DOHH2 (cell line): Measurements from ENCODE around the gene TRIM40.

Source experiments
- H3F3A ChIP-seq: fragments of 200-600 bp; sonication (generic), shearing (Covaris generic); 2 replicates; pipeline ENCODE4 v1.6.0; 2016; ENCODE audit warnings: antibody characterized with exemption, mild to moderate bottlenecking; ENCODE audit not compliant: control insufficient read depth, insufficient read depth
- H3K27ac ChIP-seq: fragments of 200-600 bp; sonication (generic); 2 replicates; pipeline ENCODE4 v1.5.1; 2014; ENCODE audit warnings: low read depth, mild to moderate bottlenecking, low read length, moderate library complexity
- H3K27me3 ChIP-seq: fragments of 200-600 bp; sonication (generic); 2 replicates; pipeline ENCODE4 v1.6.1; 2014; ENCODE audit warnings: mild to moderate bottlenecking, low read length, mixed read lengths; ENCODE audit not compliant: control insufficient read depth
- H3K36me3 ChIP-seq: fragments of 200-600 bp; sonication (generic); 2 replicates; pipeline ENCODE4 v1.6.1; 2014; ENCODE audit warnings: mild to moderate bottlenecking, low read length, moderate library complexity, mixed read lengths; ENCODE audit not compliant: control insufficient read depth
- H3K4me1 ChIP-seq: fragments of 200-600 bp; sonication (generic); 2 replicates; pipeline ENCODE4 v1.6.1; 2014; ENCODE audit warnings: mild to moderate bottlenecking, low read length, mixed read lengths; ENCODE audit not compliant: control insufficient read depth
- H3K4me2 ChIP-seq: fragments of 200-600 bp; sonication (generic); 2 replicates; pipeline ENCODE4 v1.6.0; 2014; ENCODE audit warnings: mild to moderate bottlenecking, low read length, moderate library complexity
- H3K4me3 ChIP-seq: fragments of 200-600 bp; sonication (generic); 2 replicates; pipeline ENCODE4 v1.5.1; 2014; ENCODE audit warnings: mild to moderate bottlenecking, low read length, mixed read lengths
- H3K79me2 ChIP-seq: fragments of 200-600 bp; sonication (generic); 2 replicates; pipeline ENCODE4 v1.6.1; 2014; ENCODE audit warnings: mild to moderate bottlenecking, low read length, mixed read lengths; ENCODE audit not compliant: control insufficient read depth
- H3K9me2 ChIP-seq: fragments of 200-600 bp; sonication (generic); replicated peaks from 2 replicates; pipeline ENCODE4 v1.6.1; 2014; ENCODE audit warnings: mild to moderate bottlenecking, low read length, mixed read lengths; ENCODE audit not compliant: control insufficient read depth
- H3K9me3 ChIP-seq: fragments of 200-600 bp; sonication (generic); 2 replicates; pipeline ENCODE4 v1.6.1; 2014; ENCODE audit warnings: antibody characterized with exemption, low read length, mixed read lengths; ENCODE audit not compliant: control insufficient read depth, insufficient read depth
- H4K20me1 ChIP-seq: fragments of 200-600 bp; sonication (generic); 2 replicates; pipeline ENCODE4 v1.6.0; 2014; ENCODE audit warnings: low read depth, mild to moderate bottlenecking, antibody characterized with exemption, low read length, moderate library complexity; ENCODE audit not compliant: control insufficient read depth, insufficient read depth
- CTCF ChIP-seq: fragments of 200-600 bp; sonication (generic); IDR thresholded peaks from one replicate; pipeline ENCODE4 v1.5.1; 2014; ENCODE audit warnings: antibody characterized with exemption, mild to moderate bottlenecking, low read depth, low read length; ENCODE audit not compliant: poor library complexity, severe bottlenecking
- EZH2phosphoT487 ChIP-seq: fragments of 200-600 bp; sonication (generic); IDR thresholded peaks from 2 replicates; pipeline ENCODE4 v1.6.1; 2017; ENCODE audit warnings: borderline replicate concordance, mild to moderate bottlenecking, antibody characterized with exemption, low read length, moderate library complexity, mixed read lengths

Gene TRIM40

GRCh38 chr6:30175765-30176164 lies 39.8 kb downstream of the TRIM40 start:
- H3K27me3 ChIP-seq = peaks cover 40% of the 10 kb centered on the region

GRCh38 chr6:30178837-30179236 lies 42.9 kb downstream of the TRIM40 start:
- Histone ChIP-seq H3K79me2 (no peaks in the 10 kb centered on the region), H4K20me1 (no peaks in the 10 kb centered on the region), H3K4me2 (no peak overlapping the region), H3K9me3 (peaks cover 14% of the 10 kb centered on the region; the same call in 1 of the 2 replicates), H3K4me3 (no peak overlapping the region), H3K27ac (no peak overlapping the region), H3K36me3 (no peaks in the 10 kb centered on the region), H3K9me2 (no peaks in the 10 kb centered on the region), H3F3A (no peaks in the 10 kb centered on the region), H3K4me1 (no peaks in the 10 kb centered on the region), H3K27me3 (peaks cover 31% of the 10 kb centered on the region)
- TF ChIP-seq CTCF = no peak
- no peak for TF ChIP-seq EZH2phosphoT487

More at GRCh38 chr6:30175765-30176164, 39.8 kb downstream of the TRIM40 start:
- no peaks in the 10 kb centered on the region for H4K20me1 ChIP-seq
- no peak overlapping the region for H3K4me3 ChIP-seq
- peaks cover 4% of the 10 kb centered on the region; the same call in 1 of the 2 replicates for H3K9me3 ChIP-seq
- no peaks in the 10 kb centered on the region for H3F3A ChIP-seq
- H3K36me3 ChIP-seq = no peaks in the 10 kb centered on the region
- no peak overlapping the region for H3K27ac ChIP-seq
- TF ChIP-seq CTCF (no peak), EZH2phosphoT487 (no peak)
- no peaks in the 10 kb centered on the region for H3K79me2 ChIP-seq
- H3K4me2 ChIP-seq = no peak overlapping the region
- H3K9me2 ChIP-seq = no peaks in the 10 kb centered on the region
- no peaks in the 10 kb centered on the region for H3K4me1 ChIP-seq

- H3K79me2 ChIP-seq = no peaks in the 10 kb centered on the region
Observed at GRCh38 chr6:30180145-30180544, 44.2 kb downstream of the TRIM40 start.

More at GRCh38 chr6:30180145-30180544, 44.2 kb downstream of the TRIM40 start:
- peaks cover 14% of the 10 kb centered on the region; the same call in 1 of the 2 replicates for H3K9me3 ChIP-seq
- H4K20me1 ChIP-seq = no peaks in the 10 kb centered on the region
- H3K9me2 ChIP-seq = no peaks in the 10 kb centered on the region
- no peak overlapping the region for H3K4me3 ChIP-seq
- H3F3A ChIP-seq = no peaks in the 10 kb centered on the region
- H3K36me3 ChIP-seq = peaks cover 4% of the 10 kb centered on the region
- TF ChIP-seq CTCF = no peak
- no peak for TF ChIP-seq EZH2phosphoT487
- H3K4me2 ChIP-seq = no peak overlapping the region
- H3K27me3 ChIP-seq = peaks cover 25% of the 10 kb centered on the region
- H3K4me1 ChIP-seq = no peaks in the 10 kb centered on the region
- H3K27ac ChIP-seq = no peak overlapping the region
